Colon (tissue), 2 donors: ENCODE results near the gene PCDHGB3.
"Not testable (repeated sequence)": the region's sequence is repeated elsewhere in the genome, so short reads cannot be mapped to it uniquely, and the experiment has no call there.

Experiments
- FAIRE-seq: peaks from 2 replicates; lab custom pipeline; 2012; peaks lifted over from hg19 to GRCh38; lab: Jason Lieb, UNC
- donor health status: control.
- donor health status: control.

The PCDHGB3 gene

DNA sequence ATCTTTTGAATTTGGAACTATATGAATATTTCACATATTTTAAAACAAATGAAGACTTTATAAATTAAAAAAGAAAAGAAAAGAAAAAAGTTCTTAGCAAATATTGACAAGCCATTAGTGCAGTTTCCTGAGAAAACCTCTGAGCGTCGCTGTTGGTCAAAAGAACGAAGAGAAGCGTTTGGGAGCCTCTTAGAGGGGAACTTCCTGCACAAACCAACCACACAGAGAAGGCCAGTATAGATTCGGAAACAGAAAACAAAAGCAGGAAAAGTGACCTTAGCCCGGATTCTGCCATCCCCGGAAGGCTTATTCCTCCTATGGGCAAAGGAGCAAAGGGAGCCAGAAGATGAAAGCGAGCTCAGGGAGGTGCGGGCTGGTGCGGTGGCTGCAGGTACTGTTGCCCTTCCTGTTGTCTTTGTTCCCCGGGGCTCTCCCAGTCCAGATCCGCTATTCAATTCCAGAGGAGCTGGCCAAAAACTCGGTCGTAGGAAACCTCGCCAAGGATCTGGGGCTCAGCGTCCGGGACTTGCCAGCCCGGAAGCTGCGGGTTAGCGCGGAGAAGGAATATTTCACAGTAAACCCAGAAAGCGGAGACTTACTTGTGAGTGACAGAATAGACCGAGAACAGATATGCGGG is 10.1 kb upstream of the PCDHGB3 start, which contains the start of gene PCDHGB2:
TSS of gene PCDHGB2 (plus strand) at position 205 of the 637 bp plus-strand sequence. CDS start at position 347, 142 bp downstream.
- no peak for FAIRE-seq

- no peak for FAIRE-seq
Measured at GRCh38 chr5:141360685-141361084, 9.4 kb upstream of the PCDHGB3 start.

DNA sequence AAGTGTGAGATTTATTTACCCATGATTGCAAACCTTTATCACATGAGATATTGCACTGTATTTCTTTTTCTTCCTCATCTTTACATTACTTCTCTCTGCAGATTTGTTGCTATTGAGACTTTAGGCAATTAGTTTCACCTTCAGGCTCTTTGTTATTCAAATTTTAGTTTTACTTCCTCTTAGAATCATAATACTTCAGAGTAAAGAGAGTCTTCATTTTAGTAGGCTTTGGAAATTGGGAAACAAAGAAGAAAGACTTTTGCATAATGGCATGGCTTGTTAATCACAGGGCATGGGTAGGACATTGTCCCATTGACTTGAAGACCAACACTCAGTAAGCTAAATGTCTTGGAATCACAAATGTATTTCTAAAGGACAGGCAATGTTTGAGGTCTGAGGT is 7.3 kb upstream of the PCDHGB3 start:
- no peak for FAIRE-seq

GRCh38 chr5:141363952-141364660 is 5.9 kb upstream of the PCDHGB3 start, which contains the start of gene PCDHGA5:
Gene PCDHGA5 (plus strand): TSS chr5:141364162. CDS start chr5:141364331, 169 bp downstream.
- no peak for FAIRE-seq

DNA sequence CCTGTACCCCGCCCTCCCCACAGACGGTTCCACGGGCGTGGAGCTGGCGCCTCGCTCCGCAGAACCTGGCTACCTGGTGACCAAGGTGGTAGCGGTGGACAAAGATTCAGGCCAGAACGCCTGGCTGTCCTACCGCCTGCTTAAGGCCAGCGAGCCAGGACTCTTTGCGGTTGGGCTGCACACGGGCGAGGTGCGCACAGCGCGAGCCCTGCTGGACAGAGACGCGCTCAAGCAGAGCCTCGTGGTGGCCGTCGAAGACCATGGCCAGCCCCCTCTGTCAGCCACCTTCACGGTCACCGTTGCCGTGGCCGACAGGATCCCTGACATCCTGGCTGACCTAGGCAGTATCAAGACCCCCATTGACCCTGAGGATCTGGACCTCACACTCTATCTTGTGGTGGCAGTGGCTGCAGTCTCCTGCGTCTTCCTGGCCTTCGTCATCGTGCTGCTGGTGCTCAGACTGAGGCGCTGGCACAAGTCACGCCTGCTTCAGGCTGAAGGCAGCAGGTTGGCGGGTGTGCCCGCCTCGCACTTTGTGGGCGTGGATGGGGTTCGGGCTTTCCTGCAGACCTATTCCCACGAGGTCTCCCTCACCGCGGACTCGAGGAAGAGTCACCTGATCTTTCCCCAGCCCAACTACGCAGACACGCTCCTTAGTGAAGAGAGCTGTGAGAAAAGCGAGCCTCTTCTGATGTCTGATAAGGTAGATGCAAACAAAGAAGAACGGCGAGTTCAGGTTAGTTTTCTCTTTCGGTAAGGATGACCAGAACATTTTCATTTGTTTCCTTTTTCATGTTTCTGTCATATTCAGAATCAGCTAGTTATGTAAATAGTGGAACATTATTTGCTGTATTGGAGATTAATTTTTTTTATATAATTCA is 3.8 kb upstream of the PCDHGB3 start:
- no peak for FAIRE-seq

DNA sequence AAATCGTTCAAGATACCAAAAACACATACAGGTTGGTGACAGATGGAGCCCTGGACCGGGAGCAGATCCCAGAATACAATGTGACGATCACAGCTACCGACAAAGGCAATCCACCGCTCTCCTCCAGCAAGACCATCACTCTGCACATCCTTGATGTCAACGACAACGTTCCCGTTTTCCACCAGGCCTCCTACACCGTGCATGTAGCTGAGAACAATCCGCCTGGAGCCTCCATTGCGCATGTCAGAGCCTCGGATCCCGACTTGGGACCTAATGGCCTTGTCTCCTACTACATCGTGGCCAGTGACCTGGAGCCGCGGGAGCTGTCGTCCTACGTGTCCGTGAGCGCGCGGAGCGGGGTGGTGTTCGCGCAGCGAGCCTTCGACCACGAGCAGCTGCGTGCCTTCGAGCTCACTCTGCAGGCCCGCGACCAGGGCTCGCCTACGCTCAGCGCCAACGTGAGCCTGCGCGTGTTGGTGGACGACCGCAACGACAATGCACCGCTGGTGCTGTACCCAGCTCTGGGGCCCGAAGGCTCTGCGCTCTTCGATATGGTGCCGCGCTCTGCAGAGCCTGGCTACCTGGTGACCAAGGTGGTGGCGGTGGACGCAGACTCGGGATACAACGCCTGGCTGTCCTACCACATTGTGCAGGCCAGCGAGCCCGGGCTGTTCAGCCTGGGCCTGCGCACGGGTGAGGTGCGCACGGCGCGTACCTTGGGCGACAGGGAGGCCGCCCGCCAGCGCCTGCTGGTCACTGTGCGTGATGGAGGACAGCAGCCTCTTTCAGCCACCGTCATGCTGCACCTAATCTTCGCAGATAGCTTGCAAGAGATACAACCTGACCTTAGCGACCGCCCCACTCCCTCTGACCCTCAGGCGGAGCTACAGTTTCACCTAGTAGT is 1.8 kb downstream of the PCDHGB3 start:
- FAIRE-seq: no peak

- no peak for FAIRE-seq
Measured at GRCh38 chr5:141373673-141374317, 3.8 kb downstream of the PCDHGB3 start, which contains the start of gene PCDHGA6. Gene PCDHGA6 (plus strand): TSS chr5:141373891. CDS start chr5:141374084, 193 bp downstream.

DNA sequence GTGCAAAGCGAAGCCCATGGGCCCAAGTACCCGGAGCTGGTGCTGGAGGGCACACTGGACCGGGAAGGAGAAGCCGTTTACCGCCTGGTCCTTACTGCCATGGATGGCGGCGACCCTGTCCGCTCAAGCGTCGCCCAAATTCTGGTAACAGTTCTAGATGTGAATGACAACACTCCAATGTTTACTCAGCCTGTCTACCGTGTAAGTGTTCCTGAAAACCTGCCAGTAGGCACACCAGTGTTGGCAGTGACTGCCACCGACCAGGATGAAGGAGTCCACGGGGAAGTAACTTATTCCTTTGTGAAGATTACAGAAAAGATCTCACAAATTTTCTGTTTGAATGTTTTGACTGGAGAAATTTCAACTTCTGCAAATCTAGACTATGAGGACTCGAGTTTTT is 4.6 kb downstream of the PCDHGB3 start:
- no peak for FAIRE-seq

DNA sequence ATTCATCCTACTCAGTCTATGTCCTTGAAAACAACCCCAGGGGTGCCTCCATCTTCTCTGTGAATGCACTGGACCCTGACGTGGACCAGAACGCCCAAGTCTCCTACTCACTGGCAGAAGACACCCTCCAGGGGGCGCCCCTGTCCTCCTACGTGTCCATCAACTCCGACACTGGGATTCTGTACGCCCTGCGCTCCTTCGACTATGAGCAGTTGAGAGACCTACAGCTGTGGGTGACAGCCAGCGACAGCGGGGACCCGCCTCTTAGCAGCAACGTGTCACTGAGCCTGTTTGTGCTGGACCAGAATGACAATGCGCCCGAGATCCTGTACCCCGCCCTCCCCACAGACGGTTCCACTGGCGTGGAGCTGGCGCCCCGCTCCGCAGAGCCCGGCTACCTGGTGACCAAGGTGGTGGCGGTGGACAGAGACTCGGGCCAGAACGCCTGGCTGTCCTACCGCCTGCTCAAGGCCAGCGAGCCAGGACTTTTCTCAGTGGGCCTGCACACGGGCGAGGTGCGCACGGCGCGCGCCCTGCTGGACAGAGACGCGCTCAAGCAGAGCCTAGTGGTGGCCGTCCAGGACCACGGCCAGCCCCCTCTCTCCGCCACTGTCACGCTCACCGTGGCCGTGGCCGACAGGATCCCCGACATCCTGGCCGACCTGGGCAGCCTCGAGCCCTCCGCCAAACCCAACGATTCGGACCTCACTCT is 5.6 kb downstream of the PCDHGB3 start:
- not testable (repeated sequence) for FAIRE-seq

GRCh38 chr5:141382469-141383294 is 12.6 kb downstream of the PCDHGB3 start, which contains the start of gene PCDHGA7:
Gene PCDHGA7 (plus strand): TSS chr5:141382742. CDS start chr5:141382900, 158 bp downstream.
- FAIRE-seq: no peak

- no peak for FAIRE-seq
Measured at GRCh38 chr5:141383345-141383744, 13.3 kb downstream of the PCDHGB3 start.

GRCh38 chr5:141384471-141385267 is 14.6 kb downstream of the PCDHGB3 start:
- FAIRE-seq: no peak

DNA sequence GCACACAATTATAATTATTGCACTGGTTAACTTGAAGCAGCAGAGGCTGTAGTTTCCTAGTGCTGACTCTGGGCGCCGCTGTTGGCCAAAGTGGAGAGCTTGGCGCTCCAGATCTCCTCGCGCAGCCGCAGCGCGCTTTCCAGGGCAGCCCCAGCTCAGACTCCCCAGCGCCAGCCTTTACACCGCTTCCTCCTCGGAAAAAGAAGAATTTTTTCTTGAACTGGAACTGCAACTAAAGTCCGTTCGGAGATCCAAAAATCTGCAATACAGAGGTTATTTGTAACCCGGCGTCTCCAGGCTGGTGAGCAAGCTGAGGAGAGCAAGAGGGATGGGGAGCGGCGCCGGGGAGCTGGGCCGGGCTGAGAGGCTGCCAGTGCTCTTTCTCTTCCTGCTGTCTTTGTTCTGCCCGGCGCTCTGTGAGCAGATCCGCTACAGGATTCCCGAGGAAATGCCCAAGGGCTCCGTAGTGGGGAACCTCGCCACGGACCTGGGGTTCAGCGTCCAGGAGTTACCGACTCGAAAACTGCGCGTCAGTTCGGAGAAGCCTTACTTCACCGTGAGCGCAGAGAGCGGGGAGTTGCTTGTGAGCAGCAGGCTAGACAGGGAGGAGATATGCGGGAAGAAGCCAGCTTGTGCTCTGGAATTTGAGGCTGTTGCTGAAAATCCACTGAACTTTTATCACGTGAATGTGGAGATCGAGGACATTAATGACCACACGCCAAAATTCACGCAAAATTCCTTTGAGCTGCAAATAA is 17.7 kb downstream of the PCDHGB3 start, which contains the start of gene PCDHGB4:
TSS of gene PCDHGB4 (plus strand) at position 142 of the 755 bp plus-strand sequence. CDS start at position 329, 187 bp downstream.
- FAIRE-seq: not testable (repeated sequence)

- no peak for FAIRE-seq
Measured at GRCh38 chr5:141388661-141389060, 18.6 kb downstream of the PCDHGB3 start.

- FAIRE-seq: no peak
Measured at GRCh38 chr5:141389153-141390042, 19.4 kb downstream of the PCDHGB3 start.
